AG04449 (cell line): ENCODE results near the gene UBASH3B.
"Not testable (repeated sequence)": the region's sequence is repeated elsewhere in the genome, so short reads cannot be mapped to it uniquely, and the experiment has no call there.

ENCODE experiments used
- CTCF ChIA-PET: fragments of 350-600 bp; formaldehyde crosslinking; extraction: SDS; loops from one replicate; lab custom pipeline; 2021; ENCODE audit warnings: antibody characterized with exemption; lab: Yijun Ruan, JAX
- POLR2A ChIA-PET: fragments of 400-600, 350-600 bp; formaldehyde crosslinking; extraction: SDS; loops from one replicate; lab custom pipeline; 2020; ENCODE audit warnings: antibody characterized with exemption, inconsistent platforms; lab: Yijun Ruan, JAX
- DNase-seq: peaks from one replicate; pipeline ENCODE4 v3.0.0-alpha.2; 2010; ENCODE audit warnings: low read depth, low spot score
- H3K4me3 ChIP-seq: 2 replicates; pipeline ENCODE4 v1.5.1; 2011; ENCODE audit warnings: low read depth, mild to moderate bottlenecking, control low read depth, low read length
- CTCF ChIP-seq: IDR thresholded peaks from one replicate; pipeline ENCODE4 v1.5.1; 2011; ENCODE audit warnings: mild to moderate bottlenecking, moderate library complexity, low read length, control low read depth, inconsistent platforms; ENCODE audit not compliant: insufficient read depth; ENCODE audit errors: missing control alignments

UBASH3B gene

DNA sequence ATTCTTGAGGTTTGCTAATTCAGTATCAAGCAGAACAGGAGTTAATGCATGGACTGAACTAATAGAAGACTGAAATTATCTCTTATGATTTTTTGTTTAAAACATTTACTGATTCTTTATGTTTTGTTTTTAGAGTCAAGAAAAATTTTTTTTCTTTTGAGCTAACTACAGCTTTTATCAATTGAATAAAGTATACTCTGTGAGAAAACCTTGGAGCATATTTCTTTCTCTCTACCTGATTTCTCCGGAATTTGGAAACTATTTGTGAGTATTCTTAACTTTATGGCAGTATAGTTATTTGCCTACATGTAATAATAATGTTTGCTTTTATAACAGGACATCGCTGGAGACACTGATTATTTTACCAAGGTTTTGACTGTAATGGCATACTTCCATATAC, 164.6 kb downstream of the UBASH3B start:
- CTCF ChIA-PET, result interaction anchor here (0.8 to 1.8 kb wide), 4 partner anchors 13 to 203 kb away, joined by 3 to 6 read pairs (median 4); no protein-coding TSS in a partner anchor
- H3K4me3 ChIP-seq, result no peak overlapping the region
- POLR2A ChIA-PET, result no interaction called here
- DNase-seq, result no peak
- TF ChIP-seq CTCF, result no peak

- ChIA-PET CTCF (interaction anchor here (0.9 to 4.0 kb wide), 7 partner anchors 12 to 240 kb away, joined by 3 to 19 read pairs (median 4); partner anchors contain the start of gene CRTAM), POLR2A (no interaction called here)
- no peak for DNase-seq
- TF ChIP-seq CTCF, result no peak
- H3K4me3 ChIP-seq, result no peak overlapping the region
Observed at GRCh38 chr11:122821169-122821568, 165.6 kb downstream of the UBASH3B start.

DNA sequence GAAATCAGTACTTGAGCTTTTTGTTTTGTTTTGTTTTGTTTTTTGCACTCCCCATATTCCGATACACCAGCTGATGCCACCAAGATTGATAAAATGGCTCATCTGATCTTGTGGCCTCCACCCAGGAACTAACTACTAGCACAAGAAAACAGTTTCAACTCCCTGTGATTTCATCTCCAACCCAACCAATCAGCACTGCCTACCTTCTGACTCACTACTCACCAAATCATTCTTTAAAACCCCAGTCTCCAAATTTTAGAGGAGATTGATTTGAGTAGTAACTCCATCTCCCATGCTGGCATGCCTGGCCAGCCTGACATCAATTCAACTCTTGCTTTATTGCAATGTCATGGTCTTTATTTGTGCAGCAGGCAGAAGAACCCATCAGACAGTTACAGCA, 166.7 kb downstream of the UBASH3B start:
- ChIA-PET CTCF (interaction anchor here (1.6 to 4.0 kb wide), 2 partner anchors 31 to 241 kb away, joined by 4 to 19 read pairs; no protein-coding TSS in a partner anchor), POLR2A (no interaction called here)
- no peak overlapping the region for H3K4me3 ChIP-seq
- DNase-seq, result no peak
- no peak for TF ChIP-seq CTCF

GRCh38 chr11:122823564-122823963, 168.0 kb downstream of the UBASH3B start:
- TF ChIP-seq CTCF, result no peak
- ChIA-PET CTCF (interaction anchor here (4.0 kb wide), 1 partner anchor 30 kb away, joined by 19 read pairs; no protein-coding TSS in a partner anchor), POLR2A (no interaction called here)
- H3K4me3 ChIP-seq, result no peak overlapping the region
- DNase-seq, result no peak

GRCh38 chr11:122829371-122829770, 173.8 kb downstream of the UBASH3B start:
- CTCF ChIA-PET, POLR2A ChIA-PET, H3K4me3 ChIP-seq, DNase-seq: not testable (repeated sequence)

- POLR2A ChIA-PET, H3K4me3 ChIP-seq, DNase-seq: not testable (repeated sequence)
- CTCF ChIA-PET, result interaction anchor here (1.0 to 1.5 kb wide), 3 partner anchors 18 to 221 kb away, joined by 3 to 5 read pairs (median 3); no protein-coding TSS in a partner anchor
Observed at GRCh38 chr11:122832297-122832696, 176.8 kb downstream of the UBASH3B start.

- CTCF ChIA-PET, result interaction anchor here (0.9 to 1.5 kb wide), 8 partner anchors 12 to 221 kb away, joined by 3 to 6 read pairs (median 3); no protein-coding TSS in a partner anchor
Observed at GRCh38 chr11:122832721-122833470, 177.4 kb downstream of the UBASH3B start.

More at GRCh38 chr11:122832721-122833470, 177.4 kb downstream of the UBASH3B start:
- no peak for DNase-seq
- POLR2A ChIA-PET, result no interaction called here
- TF ChIP-seq CTCF, result no peak
- H3K4me3 ChIP-seq, result no peak overlapping the region
